GM12878 (cell line): Measurements from ENCODE around the gene RICTOR. TPM values are rescaled to one million over a fixed set of nuclear protein-coding genes. Genes with fewer than 3 reads are reported as not detected.

Source experiments
- ATAC-seq: fragments of 200-7000 bp; cut with Tn5 transposase; 3 replicates; pipeline ENCODE4 v1.9.1; 2020; ENCODE audit warnings: mild to moderate bottlenecking, moderate library complexity
- BruUV-seq: library from RNA; stranded (reverse); fragments of 400-500 nt; replicated peaks from 2 replicates; lab custom pipeline; 2021; lab: Mats Ljungman, UMichigan
- CTCF ChIA-PET: fragments of 300-600 bp; sonication (Branson Sonifier 250); formaldehyde crosslinking; extraction: SDS; loops from one replicate; lab custom pipeline; 2021; ENCODE audit warnings: inconsistent platforms; lab: Yijun Ruan, JAX
- POLR2A ChIA-PET: fragments of 350-600 bp; formaldehyde crosslinking; extraction: SDS; loops from one replicate; lab custom pipeline; 2021; ENCODE audit warnings: inconsistent platforms; lab: Charles Lee
- RAD21 ChIA-PET: fragments of 300-600 bp; sonication (Branson Sonifier 250); formaldehyde crosslinking; loops from one replicate; lab custom pipeline; 2023; ENCODE audit warnings: antibody characterized with exemption; ENCODE audit not compliant: unreplicated experiment; lab: Charles Lee
- SMC1A ChIA-PET: fragments of 300-600 bp; sonication (Branson Sonifier 250); formaldehyde crosslinking; loops from one replicate; lab custom pipeline; 2023; ENCODE audit not compliant: unreplicated experiment, uncharacterized antibody; lab: Charles Lee
- DNase-seq: peaks from one replicate; pipeline ENCODE4 v3.0.0-alpha.2; 2011; ENCODE audit warnings: low read depth, low spot score
- FAIRE-seq: peaks from 3 replicates; lab custom pipeline; 2011; peaks lifted over from hg19 to GRCh38; lab: Jason Lieb, UNC
- H2AFZ ChIP-seq: 2 replicates; pipeline ENCODE4 v1.6.0; 2011; ENCODE audit warnings: low read depth, low read length, control low read depth; ENCODE audit not compliant: control insufficient read depth
- H3K27ac ChIP-seq: 2 replicates; pipeline ENCODE4 v1.5.1; 2011; ENCODE audit warnings: control low read depth; ENCODE audit not compliant: control insufficient read depth, insufficient read depth
- H3K27me3 ChIP-seq, 2 experiments: replicated peaks in 1 of 2; 2 replicates each; pipeline versions ENCODE4 v1.6.0 to v1.6.1; 2011; ENCODE audit warnings: low read length in 1 of 2; ENCODE audit not compliant: control insufficient read depth in 2 of 2, insufficient read depth in 2 of 2
- H3K36me3 ChIP-seq, 2 experiments: 2 replicates each; pipeline ENCODE4 v1.5.1; 2011; ENCODE audit warnings: low read length in 1 of 2; ENCODE audit not compliant: control insufficient read depth in 2 of 2, insufficient read depth in 2 of 2
- H3K4me1 ChIP-seq: 2 replicates; pipeline ENCODE4 v1.6.1; 2011; ENCODE audit warnings: mild to moderate bottlenecking, low read length, moderate library complexity, mixed read lengths; ENCODE audit not compliant: control insufficient read depth, insufficient read depth
- H3K4me2 ChIP-seq: 2 replicates; pipeline ENCODE4 v1.6.0; 2011; ENCODE audit warnings: control low read depth; ENCODE audit not compliant: control insufficient read depth, insufficient read depth
- H3K4me3 ChIP-seq: fragments of 200-600 bp; sonication (generic); 2 replicates; pipeline ENCODE4 v1.5.1; 2016
- H3K79me2 ChIP-seq: 2 replicates; pipeline ENCODE4 v1.6.0; 2011; ENCODE audit warnings: low read length; ENCODE audit not compliant: control insufficient read depth, insufficient read depth
- H3K9ac ChIP-seq: 2 replicates; pipeline ENCODE4 v1.8.0; 2011; ENCODE audit warnings: low read length, control low read depth, mixed read lengths; ENCODE audit not compliant: control insufficient read depth, insufficient read depth
- H3K9me3 ChIP-seq: replicated peaks from 3 replicates; pipeline ENCODE4 v1.5.1; 2011; ENCODE audit warnings: mild to moderate bottlenecking, low read length; ENCODE audit not compliant: control insufficient read depth, insufficient read depth
- H4K20me1 ChIP-seq: 2 replicates; pipeline ENCODE4 v1.6.0; 2011; ENCODE audit not compliant: control insufficient read depth, insufficient read depth
- E4F1 ChIP-seq: fragments of 450-650 bp; IDR thresholded peaks from 2 replicates; pipeline ENCODE4 v1.6.1; 2018; ENCODE audit warnings: borderline replicate concordance, mild to moderate bottlenecking; ENCODE audit not compliant: partially characterized antibody
- ZSCAN29 ChIP-seq: fragments of 450-650 bp; IDR thresholded peaks from 2 replicates; pipeline ENCODE4 v1.6.1; 2017; ENCODE audit warnings: mild to moderate bottlenecking, moderate library complexity
- WGBS: methylation state at CpG from one replicate; pipeline ENCODE4 v1.1.6; 2016; ENCODE audit warnings: low lambda C conversion rate; ENCODE audit not compliant: insufficient replicate concordance, insufficient coverage; ENCODE audit errors: missing lambda C conversion rate; 5-methylcytosine and 5-hydroxymethylcytosine counted together
- in situ Hi-C: fragments of 300-500 bp; cut with MboI; formaldehyde crosslinking; loops from 9 replicates; pipeline ENCODE4 v1.14.3; 2018; ENCODE audit warnings: mixed read lengths
- intact Hi-C: fragments of 100-400 bp; cut with micrococcal nuclease; formaldehyde crosslinking; loops from one replicate; pipeline ENCODE4 v1.14.2; 2022; ENCODE audit not compliant: unreplicated experiment
- polyA plus RNA-seq, 11 experiments: library from polyadenylated mRNA; depleted of rRNA in 4 of 11; unstranded in 6 of 11; stranded (reverse) in 5 of 11; fragments of >200 nt; fragmentation: Nextera tagmentation in 4 of 11; fragmentation: Illumina TruSeq in 1 of 11; extraction: Ambion mirVana in 4 of 11; extraction: Trizol in 1 of 11; gene quantifications; 1 replicate in 1 of 11; 2 replicates in 10 of 11; pipeline versions ENCODE4 v1.2.1 to v1.2.3, GENCODE V29; 2011 to 2016; ENCODE audit warnings: inconsistent platforms in 2 of 11, missing spikeins in 2 of 11, low read depth in 1 of 11
- total RNA-seq, 4 experiments: library from RNA; depleted of rRNA in 3 of 4; stranded (reverse); fragments of >200 nt in 3 of 4; fragmentation: Illumina TruSeq in 1 of 4; extraction: Trizol in 1 of 4; gene quantifications; 2 replicates each; pipeline versions ENCODE4 v1.2.1 to v1.2.3, GENCODE V29; 2013 to 2021
- TF ChIP-seq, protein P1 (sequence below): fragments of 450-650 bp; formaldehyde crosslinking; IDR thresholded peaks from 2 replicates; pipeline ENCODE4 v1.4.0; 2022; ENCODE audit warnings: mild to moderate bottlenecking, moderate library complexity

RICTOR gene
- total and polyA plus RNA-seq, 10 of the 15 experiments (the other 5 are each of a cell fraction or from before 2014, with no cell fraction given), result 2.7 to 23.0 (median 6.9) TPM

DNA sequence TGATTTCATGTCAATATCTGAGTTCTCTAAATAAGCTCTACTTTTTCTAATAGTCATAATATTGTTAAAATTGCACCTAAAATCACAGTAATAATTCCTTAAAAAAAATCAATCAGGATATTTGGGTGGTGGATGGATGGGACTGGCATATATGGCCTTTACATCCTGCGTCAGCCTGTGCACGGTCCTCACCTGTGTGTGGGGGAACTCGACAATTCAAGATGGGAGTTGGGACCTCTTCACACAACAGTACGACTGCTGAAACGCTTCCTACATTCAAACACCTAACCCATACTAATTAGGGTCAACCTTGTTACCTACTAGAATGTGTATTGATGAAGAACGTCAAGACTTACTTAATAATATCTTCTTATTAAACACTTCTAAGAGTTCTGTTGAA is 137.9 kb downstream of the RICTOR start:
- no peak overlapping the region for H3K4me2 ChIP-seq
- ChIA-PET POLR2A (interaction anchor here (0.5 kb wide), 1 partner anchor 143 kb away, joined by 3 read pairs; no protein-coding TSS in a partner anchor), SMC1A (interaction anchor here (0.7 kb wide), 1 partner anchor 13 kb away, joined by 3 read pairs; no protein-coding TSS in a partner anchor)

More for the DNA sequence above, 137.9 kb downstream of the RICTOR start:
- Histone ChIP-seq H3K4me3 (no peak overlapping the region), H2AFZ (no peak overlapping the region), H3K36me3 (no peaks in the 10 kb centered on the region), H4K20me1 (no peaks in the 10 kb centered on the region), H3K9ac (no peak overlapping the region), H3K79me2 (no peaks in the 10 kb centered on the region), H3K27ac (no peak overlapping the region), H3K9me3 (no peaks in the 10 kb centered on the region), H3K4me1 (no peaks in the 10 kb centered on the region), H3K27me3 (no peaks in the 10 kb centered on the region)
- intact Hi-C loops, result no loop called here
- no TSS peak for BruUV-seq
- ATAC-seq (no peak), FAIRE-seq (peak; percentile 13), DNase-seq (no peak)
- TF ChIP-seq, protein P1, sequence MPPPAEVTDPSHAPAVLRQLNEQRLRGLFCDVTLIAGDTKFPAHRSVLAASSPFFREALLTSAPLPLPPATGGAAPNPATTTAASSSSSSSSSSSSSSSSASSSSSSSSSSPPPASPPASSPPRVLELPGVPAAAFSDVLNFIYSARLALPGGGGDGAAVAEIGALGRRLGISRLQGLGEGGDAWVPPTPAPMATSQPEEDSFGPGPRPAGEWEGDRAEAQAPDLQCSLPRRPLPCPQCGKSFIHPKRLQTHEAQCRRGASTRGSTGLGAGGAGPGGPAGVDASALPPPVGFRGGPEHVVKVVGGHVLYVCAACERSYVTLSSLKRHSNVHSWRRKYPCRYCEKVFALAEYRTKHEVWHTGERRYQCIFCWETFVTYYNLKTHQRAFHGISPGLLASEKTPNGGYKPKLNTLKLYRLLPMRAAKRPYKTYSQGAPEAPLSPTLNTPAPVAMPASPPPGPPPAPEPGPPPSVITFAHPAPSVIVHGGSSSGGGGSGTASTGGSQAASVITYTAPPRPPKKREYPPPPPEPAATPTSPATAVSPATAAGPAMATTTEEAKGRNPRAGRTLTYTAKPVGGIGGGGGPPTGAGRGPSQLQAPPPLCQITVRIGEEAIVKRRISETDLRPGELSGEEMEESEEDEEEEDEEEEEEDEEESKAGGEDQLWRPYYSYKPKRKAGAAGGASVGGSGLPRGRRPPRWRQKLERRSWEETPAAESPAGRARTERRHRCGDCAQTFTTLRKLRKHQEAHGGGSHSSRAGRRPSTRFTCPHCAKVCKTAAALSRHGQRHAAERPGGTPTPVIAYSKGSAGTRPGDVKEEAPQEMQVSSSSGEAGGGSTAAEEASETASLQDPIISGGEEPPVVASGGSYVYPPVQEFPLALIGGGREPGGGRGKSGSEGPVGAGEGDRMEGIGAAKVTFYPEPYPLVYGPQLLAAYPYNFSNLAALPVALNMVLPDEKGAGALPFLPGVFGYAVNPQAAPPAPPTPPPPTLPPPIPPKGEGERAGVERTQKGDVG, result no peak
- TF ChIP-seq E4F1, result no peak
- no peak for TF ChIP-seq ZSCAN29
- WGBS, result 97% methylated on average over 6 of the region's 6 CpGs
- CTCF ChIA-PET, result no interaction called here
- in situ Hi-C loops, result no loop called here
- RAD21 ChIA-PET, result no interaction called here
